ENCODE results near the gene CEACAM7. TPM values are rescaled to one million over a fixed set of nuclear protein-coding genes. Genes with fewer than 3 reads are reported as not detected.
A peak's percentile ranks its signal among the peaks of the same experiment; 100 is the strongest.

Gene CEACAM7
- total and polyA plus RNA-seq, 2 of the 13 experiments (the other 11 are each of a cell fraction or from before 2014, with no cell fraction given) = not detected

GRCh38 chr19:41646589-41647204 is 41.4 kb downstream of the CEACAM7 start:
- in situ Hi-C loops (cut with HindIII; ENCODE audit: extremely low pct_ligation_motif_present, low pct_unique_long_range_greater_than_20kb) (no loop called here), intact Hi-C loops (cut with micrococcal nuclease; ENCODE audit: unreplicated experiment) (no loop called here)
- POLR2A ChIA-PET = no interaction called here
- H3K27ac ChIP-seq (ENCODE audit: extremely low read length, insufficient read depth, low read length) = no peak overlapping the region
- FAIRE-seq (no peak), DNase-seq (ENCODE audit: low spot score) (no peak), ATAC-seq (no peak)
- TF ChIP-seq HIC2 (CRISPR knock-in tag; IDR thresholded peaks at IDR 0.05; ENCODE audit: low read depth) (no peak), CTCF (CRISPR knock-in tag; IDR thresholded peaks at IDR 0.05) (0 out of 2 replicates have a peak, but pooled peaks have one; percentile 14)
- H2AFZ ChIP-seq (ENCODE audit: low read length) = no peak overlapping the region
- H3K27me3 ChIP-seq (ENCODE audit: control insufficient read depth in 1 of 2, insufficient read depth in 2 of 2, low read length in 2 of 2) = no peaks in the 10 kb centered on the region
- no peak overlapping the region for H3K9ac ChIP-seq (ENCODE audit: insufficient read depth, low read depth, low read length)
- CTCF ChIA-PET (ENCODE audit: low intra/inter-chr PET ratio, low total read pairs) = no interaction called here
- no peaks in the 10 kb centered on the region for H3K4me1 ChIP-seq (ENCODE audit: insufficient read depth, low read length)
- H3K9me3 ChIP-seq (ENCODE audit: low read length) = no peaks in the 10 kb centered on the region
- WGBS (ENCODE audit: low lambda C conversion rate) = 18% methylated on average over 14 of the region's 14 CpGs
- no peaks in the 10 kb centered on the region for H3K36me3 ChIP-seq (replicated peaks in 1 of 2; ENCODE audit: control insufficient read depth in 1 of 2, insufficient read depth in 2 of 2, low read length in 2 of 2)
- no peak overlapping the region for H3K4me3 ChIP-seq (replicated peaks in 1 of 3; ENCODE audit: insufficient read depth in 1 of 3, low read depth in 2 of 3, low read length in 3 of 3)
- BruUV-seq (replicated peaks) = no TSS peak
- no peak overlapping the region for H3K4me2 ChIP-seq (ENCODE audit: low read depth, low read length)
- no peaks in the 10 kb centered on the region for H3K79me2 ChIP-seq (ENCODE audit: insufficient read depth, low read length)
- no peaks in the 10 kb centered on the region for H4K20me1 ChIP-seq (ENCODE audit: insufficient read depth, low read length)

GRCh38 chr19:41641879-41642485 is 46.1 kb downstream of the CEACAM7 start:
- CTCF ChIA-PET (ENCODE audit: low intra/inter-chr PET ratio, low total read pairs) = interaction anchor here (2.6 kb wide), 1 partner anchor 50 kb away, joined by 6 read pairs; no protein-coding TSS in a partner anchor
- no peak overlapping the region for H3K9ac ChIP-seq (ENCODE audit: insufficient read depth, low read depth, low read length)
- H3K79me2 ChIP-seq (ENCODE audit: insufficient read depth, low read length) = no peaks in the 10 kb centered on the region
- in situ Hi-C loops (cut with HindIII; ENCODE audit: extremely low pct_ligation_motif_present, low pct_unique_long_range_greater_than_20kb) = no loop called here
- ATAC-seq (peak; percentile 73), DNase-seq (ENCODE audit: low spot score) (peak; percentile 23), FAIRE-seq (peak; percentile 85)
- H3K4me1 ChIP-seq (ENCODE audit: insufficient read depth, low read length) = no peaks in the 10 kb centered on the region
- H4K20me1 ChIP-seq (ENCODE audit: insufficient read depth, low read length) = no peaks in the 10 kb centered on the region
- intact Hi-C loops (cut with micrococcal nuclease; ENCODE audit: unreplicated experiment) = loop anchor here (5.0 kb wide), 1 partner anchor 50 kb away; no protein-coding TSS in a partner anchor
- H2AFZ ChIP-seq (ENCODE audit: low read length) = no peak overlapping the region
- no TSS peak for BruUV-seq (replicated peaks)
- WGBS (ENCODE audit: low lambda C conversion rate) = 0% methylated on average over 6 of the region's 6 CpGs
- no peaks in the 10 kb centered on the region for H3K36me3 ChIP-seq (replicated peaks in 1 of 2; ENCODE audit: control insufficient read depth in 1 of 2, insufficient read depth in 2 of 2, low read length in 2 of 2)
- no peak overlapping the region for H3K27ac ChIP-seq (ENCODE audit: extremely low read length, insufficient read depth, low read length)
- no peaks in the 10 kb centered on the region for H3K9me3 ChIP-seq (ENCODE audit: low read length)
- POLR2A ChIA-PET = no interaction called here
- H3K4me3 ChIP-seq (replicated peaks in 1 of 3; ENCODE audit: insufficient read depth in 1 of 3, low read depth in 2 of 3, low read length in 3 of 3) = no peak overlapping the region
- no peaks in the 10 kb centered on the region for H3K27me3 ChIP-seq (ENCODE audit: control insufficient read depth in 1 of 2, insufficient read depth in 2 of 2, low read length in 2 of 2)
- no peak overlapping the region for H3K4me2 ChIP-seq (ENCODE audit: low read depth, low read length)
- TF ChIP-seq KIAA2018 (CRISPR knock-in tag; IDR thresholded peaks at IDR 0.05; ENCODE audit: borderline replicate concordance) (no peak), ZNF773 (CRISPR knock-in tag; IDR thresholded peaks at IDR 0.05; ENCODE audit: borderline replicate concordance) (no peak)

Measured in HepG2 (cell line).